Measurements from ENCODE around the gene DEF6.

DEF6 gene

GRCh38 chr6:35354361-35355135 is 56.9 kb downstream of the DEF6 start:
- DNase-seq = no peak

- no peak for DNase-seq
Observed at GRCh38 chr6:35356391-35356790, 58.8 kb downstream of the DEF6 start.

GRCh38 chr6:35357677-35358076 is 60.1 kb downstream of the DEF6 start:
- no peak for DNase-seq

DNA sequence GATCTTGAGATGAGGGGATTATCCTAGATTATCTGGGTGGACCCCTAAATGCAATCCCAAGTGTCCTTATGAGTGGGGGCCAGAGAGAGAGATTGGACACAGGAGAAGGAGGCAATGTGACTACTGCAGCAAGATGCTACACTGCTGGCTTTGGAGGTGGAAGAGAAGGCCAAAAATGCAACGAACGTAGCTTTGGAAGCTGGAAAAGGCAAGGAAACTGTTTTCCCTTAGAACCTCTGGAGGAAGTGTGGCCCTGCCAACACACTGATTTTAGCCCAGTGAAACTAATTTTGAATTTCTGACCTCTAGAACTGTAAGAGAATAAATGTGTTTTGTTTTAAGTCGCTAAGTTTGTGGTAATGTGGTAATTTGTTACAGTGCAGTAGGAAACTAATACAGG is 60.5 kb downstream of the DEF6 start:
- no peak for DNase-seq

GRCh38 chr6:35359346-35359743 is 61.7 kb downstream of the DEF6 start:
- no peak for DNase-seq

- DNase-seq = no peak
Observed at GRCh38 chr6:35359744-35360348, 62.2 kb downstream of the DEF6 start.

- DNase-seq = peak; percentile 19
Observed at GRCh38 chr6:35360349-35361138, 62.9 kb downstream of the DEF6 start.

DNA sequence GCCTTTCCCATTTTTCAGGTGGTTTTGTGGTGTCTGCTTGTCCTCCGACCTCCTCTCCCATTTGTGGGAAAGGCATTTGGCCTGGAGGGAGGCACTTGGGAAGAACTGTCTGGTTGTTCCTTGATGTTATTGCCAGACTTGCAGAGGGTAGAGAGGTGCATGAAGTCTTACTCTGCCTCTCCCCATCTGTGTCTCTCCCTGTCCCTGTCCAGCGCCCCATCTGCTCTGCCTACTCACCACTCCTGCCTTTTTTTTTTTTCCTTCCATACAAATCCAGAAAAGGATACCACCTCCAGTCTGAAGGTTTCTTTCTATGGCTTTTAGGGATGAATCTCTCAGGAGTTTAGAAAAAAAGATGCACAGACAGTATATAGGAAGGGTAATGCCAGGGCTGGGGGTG is 64.6 kb downstream of the DEF6 start:
- no peak for DNase-seq

- DNase-seq = no peak
Observed at GRCh38 chr6:35363293-35363750, 65.7 kb downstream of the DEF6 start.

DNA sequence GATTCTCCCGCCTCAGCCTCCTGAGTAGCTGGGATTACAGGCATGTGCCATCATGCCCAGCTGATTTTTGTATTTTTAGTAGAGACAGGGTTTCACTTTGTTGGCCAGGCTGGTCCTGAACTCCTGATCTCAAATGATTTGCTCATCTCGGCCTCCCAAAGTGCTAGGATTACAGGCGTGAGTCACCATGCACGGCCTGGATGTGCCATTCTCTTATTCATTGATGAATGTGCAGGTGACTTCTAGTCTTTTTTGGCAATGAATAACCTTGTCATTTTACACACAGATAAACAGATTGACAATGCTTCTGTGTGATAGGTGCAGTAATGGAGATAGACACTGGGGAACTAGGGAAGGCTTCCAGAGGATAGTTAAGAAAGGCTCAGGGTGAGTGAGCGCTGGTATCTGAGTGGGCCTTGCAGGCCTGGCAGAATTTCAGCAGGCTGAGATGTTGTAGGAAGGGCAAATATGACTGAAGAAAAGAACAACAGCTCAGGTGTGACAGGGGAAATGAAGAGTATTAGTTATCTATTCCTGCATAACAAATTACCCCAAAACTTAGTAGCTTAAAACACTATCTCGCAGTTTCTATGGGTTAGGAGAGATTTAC is 68.1 kb downstream of the DEF6 start:
- DNase-seq = no peak

DNA sequence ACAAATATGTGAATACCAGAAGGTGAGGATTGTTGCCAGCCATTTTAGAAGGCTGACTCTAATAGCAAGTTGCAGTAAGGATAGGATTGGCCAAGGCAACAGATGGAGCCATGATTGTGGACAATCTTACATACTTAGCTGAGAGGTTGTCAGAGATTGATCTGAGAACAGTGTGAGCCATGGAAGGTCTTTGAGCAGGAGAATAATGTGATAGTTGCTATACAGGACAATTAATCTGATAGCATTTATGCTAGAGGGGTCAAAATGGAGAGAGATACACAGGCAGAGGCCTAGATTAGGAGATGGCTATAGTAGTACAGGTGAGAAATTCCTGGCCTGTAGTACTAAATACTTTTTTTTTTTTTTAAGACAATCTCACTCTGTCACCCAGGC is 68.6 kb downstream of the DEF6 start:
- no peak for DNase-seq

GRCh38 chr6:35367646-35368037 is 70.0 kb downstream of the DEF6 start:
- DNase-seq = no peak

- no peak for DNase-seq
Observed at GRCh38 chr6:35368038-35368887, 70.6 kb downstream of the DEF6 start.

DNA sequence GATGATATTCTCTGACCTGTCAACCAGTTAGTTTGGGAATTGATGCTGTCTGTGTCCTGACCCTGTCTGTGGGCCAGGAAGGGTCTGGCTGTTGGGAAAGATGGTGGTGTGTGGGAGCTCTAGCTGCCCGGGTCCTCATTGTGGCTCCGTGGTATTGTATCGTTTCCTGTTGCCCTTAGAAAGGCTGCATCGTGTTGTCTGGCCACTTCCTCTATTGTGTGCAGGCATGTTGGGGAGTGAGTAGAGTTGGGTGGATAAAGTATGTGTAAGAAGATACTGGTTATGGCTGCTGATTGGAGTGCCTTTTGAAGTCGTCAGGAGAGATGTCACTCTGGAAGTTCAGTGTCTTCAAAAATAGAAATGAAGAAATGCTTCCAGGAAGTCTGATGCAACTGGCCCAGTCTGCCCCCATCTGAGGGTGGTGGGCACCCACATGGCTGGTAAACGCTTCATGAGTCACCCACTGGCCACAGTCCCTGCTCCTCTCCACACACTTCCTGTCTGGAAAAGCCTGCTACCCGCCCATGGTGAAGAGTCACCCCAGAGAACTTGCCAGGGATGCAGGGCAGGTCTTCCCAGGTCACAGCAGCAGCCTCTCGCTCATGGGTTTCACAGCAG is 72.6 kb downstream of the DEF6 start:
- no peak for DNase-seq

GRCh38 chr6:35370785-35371493 is 73.3 kb downstream of the DEF6 start:
- peak; percentile 77 for DNase-seq
